PC-9 (cell line): ENCODE results near the gene AOPEP. TPM values are rescaled to one million over a fixed set of nuclear protein-coding genes. Genes with fewer than 3 reads are reported as not detected.

Experiments
- BruUV-seq: library from RNA; stranded (reverse); fragments of 400-500 nt; replicated peaks from 2 replicates; lab custom pipeline; 2021; lab: Mats Ljungman, UMichigan
- CTCF ChIA-PET: fragments of 300-600 bp; sonication (Branson Sonifier 250); formaldehyde crosslinking; loops from one replicate; lab custom pipeline; 2022; ENCODE audit warnings: antibody characterized with exemption; lab: Charles Lee
- POLR2A ChIA-PET: fragments of 300-600 bp; sonication (Branson Sonifier 250); formaldehyde crosslinking; loops from one replicate; lab custom pipeline; 2022; ENCODE audit warnings: antibody characterized with exemption; ENCODE audit not compliant: unreplicated experiment; lab: Charles Lee
- DNase-seq, 2 experiments: peaks; one replicate each; pipeline versions ENCODE4 v3.0.0 to v3.0.0-alpha.2; 2015 to 2022; ENCODE audit warnings: mixed read lengths in 1 of 2
- H2AFZ ChIP-seq: fragments of 200-600 bp; sonication (generic); 2 replicates; pipeline ENCODE4 v1.8.1; 2017; ENCODE audit warnings: antibody characterized with exemption
- H3F3A ChIP-seq: fragments of 200-600 bp; sonication (generic); 2 replicates; pipeline ENCODE4 v1.8.1; 2017; ENCODE audit warnings: antibody characterized with exemption, mild to moderate bottlenecking, low read depth; ENCODE audit not compliant: insufficient read depth
- H3K27ac ChIP-seq: fragments of 200-600 bp; sonication (generic); 2 replicates; pipeline ENCODE4 v1.6.1; 2016; ENCODE audit warnings: mixed run types
- H3K27me3 ChIP-seq: fragments of 200-600 bp; sonication (generic); 2 replicates; pipeline ENCODE4 v1.6.1; 2016; ENCODE audit warnings: low read depth, mixed run types; ENCODE audit not compliant: insufficient read depth
- H3K36me3 ChIP-seq: fragments of 200-600 bp; sonication (generic); 2 replicates; pipeline ENCODE4 v1.6.1; 2016; ENCODE audit warnings: low read depth, mixed run types
- H3K4me1 ChIP-seq: fragments of 200-600 bp; sonication (generic); replicated peaks from 2 replicates; pipeline ENCODE4 v1.6.1; 2016; ENCODE audit warnings: mixed run types; ENCODE audit not compliant: insufficient read depth
- H3K4me2 ChIP-seq: fragments of 200-600 bp; sonication (generic); 2 replicates; pipeline ENCODE4 v1.6.1; 2017; ENCODE audit warnings: mixed run types
- H3K4me3 ChIP-seq: fragments of 200-600 bp; sonication (generic); 2 replicates; pipeline ENCODE4 v1.6.1; 2016; ENCODE audit warnings: mixed run types
- H3K79me2 ChIP-seq: fragments of 200-600 bp; sonication (generic); 2 replicates; pipeline ENCODE4 v1.6.1; 2017; ENCODE audit warnings: low read depth, mixed run types
- H3K9me2 ChIP-seq: fragments of 200-600 bp; sonication (generic); 2 replicates; pipeline ENCODE4 v1.8.1; 2017; ENCODE audit warnings: mild to moderate bottlenecking; ENCODE audit not compliant: insufficient read depth
- H3K9me3 ChIP-seq: fragments of 200-600 bp; sonication (generic); 2 replicates; pipeline ENCODE4 v1.8.1; 2016; ENCODE audit warnings: low read depth; ENCODE audit not compliant: insufficient read depth
- H4K20me1 ChIP-seq: fragments of 200-600 bp; sonication (generic); 2 replicates; pipeline ENCODE4 v1.8.1; 2017; ENCODE audit not compliant: insufficient read depth
- EZH2 ChIP-seq: fragments of 200-600 bp; sonication (generic); IDR thresholded peaks from 2 replicates; pipeline ENCODE4 v1.8.0; 2017; ENCODE audit warnings: antibody characterized with exemption, low read depth
- intact Hi-C: fragments of 100-400 bp; cut with micrococcal nuclease; formaldehyde crosslinking; loops from one replicate; pipeline ENCODE4 v1.10.0; 2022; ENCODE audit not compliant: unreplicated experiment
- total RNA-seq: library from RNA; stranded (reverse); gene quantifications from 2 replicates; pipeline ENCODE4 v1.2.3, GENCODE V29; 2021
- TF ChIP-seq, protein P1 (sequence below): fragments of 200-600 bp; sonication (generic); conservative IDR thresholded peaks from 2 replicates; pipeline ENCODE4 v1.6.1; 2017; ENCODE audit warnings: mixed run types, antibody characterized with exemption, mild to moderate bottlenecking, moderate library complexity

The AOPEP gene
- total RNA-seq, 1 experiment from 2014 or later, result 90.0 TPM

DNA sequence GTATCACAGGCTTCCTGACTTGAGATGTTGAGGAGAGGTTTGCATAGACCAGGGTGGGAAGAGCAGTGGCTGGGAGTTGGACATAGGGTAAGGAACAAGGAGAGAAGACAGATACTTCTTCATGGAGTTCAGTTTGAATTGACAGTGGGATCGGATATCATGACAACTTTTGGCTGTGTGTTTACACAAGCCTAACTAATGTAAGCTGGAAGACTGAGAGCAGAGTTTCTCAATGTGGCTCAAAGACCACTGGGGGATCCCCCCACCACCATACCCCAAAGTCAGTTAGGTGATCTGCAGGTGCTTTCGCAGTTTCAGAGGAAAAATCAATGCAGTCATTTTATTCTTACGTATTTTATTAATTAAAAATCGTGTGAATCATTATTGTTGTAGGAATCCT lies 125.9 kb downstream of the AOPEP start:
- Histone ChIP-seq H4K20me1 (no peaks in the 10 kb centered on the region), H3K4me3 (no peak overlapping the region), H3K27me3 (no peaks in the 10 kb centered on the region), H3K4me2 (no peak overlapping the region), H3K9me2 (no peaks in the 10 kb centered on the region), H3K36me3 (no peaks in the 10 kb centered on the region), H3F3A (peaks cover 14% of the 10 kb centered on the region), H3K4me1 (peaks cover 17% of the 10 kb centered on the region), H2AFZ (no peak overlapping the region), H3K27ac (no peak overlapping the region), H3K79me2 (no peaks in the 10 kb centered on the region), H3K9me3 (0 out of 2 replicates have a peak, but pooled peaks cover under 1% of the 10 kb centered on the region)
- BruUV-seq, result no TSS peak
- no peak for DNase-seq
- intact Hi-C loops, result no loop called here
- TF ChIP-seq, protein P1, sequence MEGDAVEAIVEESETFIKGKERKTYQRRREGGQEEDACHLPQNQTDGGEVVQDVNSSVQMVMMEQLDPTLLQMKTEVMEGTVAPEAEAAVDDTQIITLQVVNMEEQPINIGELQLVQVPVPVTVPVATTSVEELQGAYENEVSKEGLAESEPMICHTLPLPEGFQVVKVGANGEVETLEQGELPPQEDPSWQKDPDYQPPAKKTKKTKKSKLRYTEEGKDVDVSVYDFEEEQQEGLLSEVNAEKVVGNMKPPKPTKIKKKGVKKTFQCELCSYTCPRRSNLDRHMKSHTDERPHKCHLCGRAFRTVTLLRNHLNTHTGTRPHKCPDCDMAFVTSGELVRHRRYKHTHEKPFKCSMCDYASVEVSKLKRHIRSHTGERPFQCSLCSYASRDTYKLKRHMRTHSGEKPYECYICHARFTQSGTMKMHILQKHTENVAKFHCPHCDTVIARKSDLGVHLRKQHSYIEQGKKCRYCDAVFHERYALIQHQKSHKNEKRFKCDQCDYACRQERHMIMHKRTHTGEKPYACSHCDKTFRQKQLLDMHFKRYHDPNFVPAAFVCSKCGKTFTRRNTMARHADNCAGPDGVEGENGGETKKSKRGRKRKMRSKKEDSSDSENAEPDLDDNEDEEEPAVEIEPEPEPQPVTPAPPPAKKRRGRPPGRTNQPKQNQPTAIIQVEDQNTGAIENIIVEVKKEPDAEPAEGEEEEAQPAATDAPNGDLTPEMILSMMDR, result no peak
- TF ChIP-seq EZH2, result no peak
- ChIA-PET CTCF (no interaction called here), POLR2A (interaction anchor here (0.7 kb wide), 1 partner anchor 34 kb away, joined by 4 read pairs; no protein-coding TSS in a partner anchor)

DNA sequence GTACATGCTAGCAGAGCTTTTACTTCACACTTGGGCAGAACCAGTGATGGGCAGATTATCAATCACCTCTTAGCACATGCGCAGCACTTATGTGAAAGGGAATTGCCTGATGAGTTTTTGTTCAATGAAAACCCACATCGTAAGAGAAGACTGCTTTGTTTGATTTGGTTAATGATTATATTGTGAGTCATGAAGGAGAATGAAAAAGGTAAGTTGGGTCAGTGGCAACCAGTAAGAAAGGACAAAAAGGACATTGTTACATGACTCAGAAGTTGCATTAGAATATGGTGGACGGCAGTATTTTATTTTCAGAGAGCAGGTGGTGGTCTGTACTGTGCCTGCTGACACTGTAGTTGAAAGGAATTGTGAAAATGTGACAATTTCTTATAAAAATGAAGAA lies 127.4 kb downstream of the AOPEP start:
- CTCF ChIA-PET, result no interaction called here

DNA sequence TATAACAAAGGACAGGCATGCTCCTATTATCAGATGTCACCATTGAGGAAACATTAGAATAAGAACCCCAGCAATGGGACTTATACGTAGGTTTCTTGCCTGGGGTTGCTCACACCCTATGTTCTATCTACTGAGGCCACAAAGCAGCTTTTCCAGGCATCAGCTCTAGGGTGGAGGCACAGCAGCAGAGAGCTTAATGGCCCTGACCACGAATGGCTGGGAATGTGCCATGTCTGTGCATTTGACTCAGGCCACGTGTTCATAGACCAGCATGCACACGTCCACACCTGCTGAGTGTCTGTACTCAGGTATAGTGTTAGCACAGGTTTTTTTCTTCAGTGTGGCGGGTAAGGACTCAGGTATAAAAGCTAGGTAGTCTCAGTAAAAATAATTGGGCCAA lies 129.4 kb downstream of the AOPEP start:
- ChIA-PET POLR2A (no interaction called here), CTCF (no interaction called here)
- Histone ChIP-seq H4K20me1 (no peaks in the 10 kb centered on the region), H3K79me2 (peaks cover 6% of the 10 kb centered on the region; the same call in 1 of the 2 replicates), H3F3A (peaks cover 21% of the 10 kb centered on the region), H2AFZ (no peak overlapping the region), H3K4me3 (no peak overlapping the region), H3K27me3 (no peaks in the 10 kb centered on the region), H3K9me2 (no peaks in the 10 kb centered on the region), H3K36me3 (no peaks in the 10 kb centered on the region), H3K4me1 (peaks cover 30% of the 10 kb centered on the region), H3K9me3 (peaks cover 16% of the 10 kb centered on the region), H3K4me2 (no peak overlapping the region), H3K27ac (no peak overlapping the region)
- no peak for TF ChIP-seq EZH2
- DNase-seq, result no peak
- no TSS peak for BruUV-seq
- intact Hi-C loops, result no loop called here

More for the DNA sequence above, 127.4 kb downstream of the AOPEP start:
- no peaks in the 10 kb centered on the region for H3K79me2 ChIP-seq
- no peaks in the 10 kb centered on the region for H3K27me3 ChIP-seq
- no peak overlapping the region for H3K4me3 ChIP-seq
- no peak for TF ChIP-seq EZH2
- TF ChIP-seq, protein P1, result no peak
- peaks cover 8% of the 10 kb centered on the region; the same call in 1 of the 2 replicates for H3K9me3 ChIP-seq
- POLR2A ChIA-PET, result interaction anchor here (0.6 kb wide), 1 partner anchor 36 kb away, joined by 3 read pairs; no protein-coding TSS in a partner anchor
- intact Hi-C loops, result no loop called here
- H3K9me2 ChIP-seq, result no peaks in the 10 kb centered on the region
- DNase-seq, result peak in 1 of 2 experiments; percentile 66
- peaks cover 9% of the 10 kb centered on the region for H3F3A ChIP-seq
- H4K20me1 ChIP-seq, result no peaks in the 10 kb centered on the region
- H3K4me1 ChIP-seq, result peaks cover 13% of the 10 kb centered on the region
- H2AFZ ChIP-seq, result no peak overlapping the region
- BruUV-seq, result no TSS peak
- no peaks in the 10 kb centered on the region for H3K36me3 ChIP-seq
- H3K27ac ChIP-seq, result peak overlapping the region; percentile 30; the same call in 1 of the 2 replicates
- H3K4me2 ChIP-seq, result 0 out of 2 replicates have a peak overlapping the region, but pooled peaks have one; percentile 11

DNA sequence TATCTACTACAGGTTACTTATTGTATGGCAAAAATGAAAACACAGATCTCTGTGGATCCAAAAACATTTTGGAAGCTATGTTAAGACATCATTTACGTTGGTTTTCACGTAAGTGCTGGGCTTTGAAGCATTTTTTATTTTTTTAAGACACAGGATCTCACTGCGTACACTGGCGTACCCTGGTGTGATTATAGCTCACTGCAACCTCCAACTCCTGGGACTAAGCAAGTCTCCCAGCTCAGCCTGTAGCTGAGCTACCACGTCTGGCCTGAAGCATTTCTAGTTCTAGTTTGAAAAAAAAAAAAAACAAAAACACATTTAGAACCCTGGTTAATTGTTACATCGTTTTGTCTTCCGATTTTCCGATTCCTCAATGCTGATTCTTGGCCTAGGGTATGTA lies 131.3 kb downstream of the AOPEP start:
- intact Hi-C loops, result no loop called here
- Histone ChIP-seq H2AFZ (no peak overlapping the region), H3K4me3 (no peak overlapping the region), H4K20me1 (no peaks in the 10 kb centered on the region), H3K27ac (no peak overlapping the region), H3K4me2 (no peak overlapping the region), H3K4me1 (peaks cover 48% of the 10 kb centered on the region), H3K9me2 (no peaks in the 10 kb centered on the region), H3K36me3 (no peaks in the 10 kb centered on the region), H3K27me3 (no peaks in the 10 kb centered on the region), H3F3A (peaks cover 30% of the 10 kb centered on the region), H3K79me2 (peaks cover 15% of the 10 kb centered on the region), H3K9me3 (peaks cover 16% of the 10 kb centered on the region)
- no peak for DNase-seq
- TF ChIP-seq, protein P1, result no peak
- no peak for TF ChIP-seq EZH2
- BruUV-seq, result no TSS peak
- ChIA-PET POLR2A (no interaction called here), CTCF (no interaction called here)
